Activated CD8-positive, alpha-beta T cell treated with anti-CD3 and anti-CD28 coated beads, Interleukin-2, amount 10 ng/mL, durations not matched to agents 7 days and 5 days (primary cell): ENCODE results near the gene CLNK. TPM values are rescaled to one million over a fixed set of nuclear protein-coding genes. Genes with fewer than 3 reads are reported as not detected.
A peak's percentile ranks its signal among the peaks of the same experiment; 100 is the strongest.

ENCODE experiments used
- ATAC-seq: fragments of 150-1000 bp; cut with Tn5 transposase; one replicate; pipeline ENCODE4 v1.10.0; 2021; ENCODE audit warnings: moderate library complexity
- CTCF ChIA-PET: fragments of 350-600 bp; sonication (Branson Sonifier 250); formaldehyde crosslinking; loops from one replicate; lab custom pipeline; 2021; ENCODE audit warnings: antibody characterized with exemption; lab: Charles Lee
- POLR2A ChIA-PET: fragments of 350-600 bp; sonication (Branson Sonifier 250); formaldehyde crosslinking; loops from one replicate; lab custom pipeline; 2021; ENCODE audit warnings: antibody characterized with exemption; lab: Charles Lee
- DNase-seq: peaks from one replicate; pipeline ENCODE4 v3.0.0-alpha.2; 2020
- H3K27ac Mint-ChIP-seq: one replicate; pipeline ENCODE4 v1.8.0; 2021; ENCODE audit warnings: mild to moderate bottlenecking, mixed read lengths
- H3K27me3 Mint-ChIP-seq: one replicate; pipeline ENCODE4 v1.8.0; 2021; ENCODE audit warnings: low read depth, mixed read lengths
- H3K36me3 Mint-ChIP-seq: one replicate; pipeline ENCODE4 v1.8.0; 2021; ENCODE audit warnings: low read depth, mixed read lengths
- H3K4me1 Mint-ChIP-seq: one replicate; pipeline ENCODE4 v1.8.0; 2021; ENCODE audit warnings: low read depth, mixed read lengths
- H3K4me3 Mint-ChIP-seq: one replicate; pipeline ENCODE4 v1.8.0; 2021; ENCODE audit warnings: mild to moderate bottlenecking, mixed read lengths
- H3K9me3 Mint-ChIP-seq: one replicate; pipeline ENCODE4 v1.8.0; 2022; ENCODE audit warnings: mixed read lengths; ENCODE audit not compliant: insufficient read depth
- total RNA-seq, 2 experiments: library from RNA; stranded (reverse); gene quantifications; one replicate each; pipeline ENCODE4 v1.2.3, GENCODE V29; 2021

CLNK gene
- total RNA-seq, 2 experiments from 2014 or later: not detected

- Mint-ChIP-seq H3K4me1 (no peaks in the 10 kb centered on the region), H3K36me3 (no peaks in the 10 kb centered on the region), H3K9me3 (no peaks in the 10 kb centered on the region), H3K27ac (no peak overlapping the region), H3K4me3 (no peak overlapping the region), H3K27me3 (peaks cover 12% of the 10 kb centered on the region)
- POLR2A ChIA-PET: no interaction called here
- CTCF ChIA-PET: interaction anchor here (1.1 to 1.8 kb wide), 2 partner anchors 11 to 16 kb away, joined by 3 to 7 read pairs; no protein-coding TSS in a partner anchor
- no peak for ATAC-seq
- no peak for DNase-seq
These were observed 119.3 kb downstream of the CLNK start for GRCh38 chr4:10565166-10565780.

DNA sequence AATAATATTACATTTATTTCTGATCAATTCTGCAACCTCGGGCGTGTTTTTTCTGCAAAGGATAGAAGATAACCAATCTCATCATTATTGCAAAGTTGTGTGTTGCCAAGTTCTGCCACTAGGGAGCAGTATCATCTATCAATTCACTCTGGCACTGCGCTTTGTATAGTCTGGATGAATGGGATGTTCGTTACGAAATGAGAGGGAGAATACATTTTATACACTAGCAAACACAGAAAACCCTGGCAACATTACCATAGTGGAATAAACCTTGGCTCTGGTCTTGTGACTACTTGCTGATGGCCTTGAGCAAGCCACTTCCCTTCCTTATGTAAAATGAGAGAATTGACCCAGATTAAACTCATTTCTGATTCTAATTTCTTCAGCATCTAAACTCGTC, 129.9 kb downstream of the CLNK start:
- DNase-seq (peak; percentile 64), ATAC-seq (peak; percentile 36)
- no peaks in the 10 kb centered on the region for H3K9me3 Mint-ChIP-seq
- peaks cover 16% of the 10 kb centered on the region for H3K27me3 Mint-ChIP-seq
- H3K27ac Mint-ChIP-seq: no peak overlapping the region
- CTCF ChIA-PET: interaction anchor here (0.7 to 1.6 kb wide), 10 partner anchors 10 to 869 kb away, joined by 3 to 6 read pairs (median 3); no protein-coding TSS in a partner anchor
- no peaks in the 10 kb centered on the region for H3K4me1 Mint-ChIP-seq
- no peak overlapping the region for H3K4me3 Mint-ChIP-seq
- POLR2A ChIA-PET: no interaction called here
- no peaks in the 10 kb centered on the region for H3K36me3 Mint-ChIP-seq

GRCh38 chr4:10554121-10554520, 130.4 kb downstream of the CLNK start:
- DNase-seq: no peak
- POLR2A ChIA-PET: no interaction called here
- CTCF ChIA-PET: interaction anchor here (0.7 to 1.8 kb wide), 5 partner anchors 12 to 870 kb away, joined by 3 to 4 read pairs (median 3); no protein-coding TSS in a partner anchor
- Mint-ChIP-seq H3K9me3 (no peaks in the 10 kb centered on the region), H3K36me3 (no peaks in the 10 kb centered on the region), H3K27me3 (peaks cover 16% of the 10 kb centered on the region), H3K4me1 (no peaks in the 10 kb centered on the region), H3K27ac (no peak overlapping the region), H3K4me3 (no peak overlapping the region)
- no peak for ATAC-seq

DNA sequence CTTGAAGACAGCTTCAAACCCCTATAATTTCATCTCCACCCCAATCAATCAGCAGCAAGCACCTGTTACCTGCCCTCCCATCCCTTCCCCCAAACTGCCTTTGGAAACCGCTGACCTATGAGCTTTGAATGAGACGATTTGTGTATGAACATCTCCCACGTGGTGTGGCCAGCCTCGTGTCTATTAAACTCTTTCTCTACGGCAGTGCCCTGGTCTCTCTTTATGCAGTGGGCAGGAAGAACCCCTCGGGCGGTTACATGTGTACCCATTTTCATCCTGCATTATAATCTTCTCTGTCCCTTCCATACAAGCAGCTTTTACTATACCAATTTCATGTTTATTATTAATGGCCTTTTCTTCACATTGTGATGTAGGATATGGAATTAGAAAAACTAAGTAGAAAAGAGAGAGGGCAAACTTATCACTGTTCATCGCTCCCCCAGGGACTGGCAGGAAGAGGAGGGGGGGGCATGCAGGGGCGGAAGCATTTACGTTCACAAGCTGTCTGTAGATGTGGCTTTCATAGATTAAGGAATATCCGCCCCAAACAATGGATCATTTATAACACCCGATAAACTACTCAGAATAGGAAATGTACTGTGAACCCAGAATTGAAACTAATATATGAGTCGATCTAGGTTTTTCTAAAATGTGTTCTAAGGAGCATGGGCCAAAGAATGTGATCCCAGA, 131.8 kb downstream of the CLNK start:
- Mint-ChIP-seq H3K36me3 (no peaks in the 10 kb centered on the region), H3K27me3 (peaks cover 21% of the 10 kb centered on the region), H3K9me3 (no peaks in the 10 kb centered on the region), H3K4me1 (peaks cover 12% of the 10 kb centered on the region), H3K4me3 (no peak overlapping the region), H3K27ac (no peak overlapping the region)
- ATAC-seq (no peak), DNase-seq (no peak)
- ChIA-PET POLR2A (no interaction called here), CTCF (interaction anchor here (1.1 to 2.0 kb wide), 5 partner anchors 14 to 393 kb away, joined by 4 to 5 read pairs (median 4); no protein-coding TSS in a partner anchor)

DNA sequence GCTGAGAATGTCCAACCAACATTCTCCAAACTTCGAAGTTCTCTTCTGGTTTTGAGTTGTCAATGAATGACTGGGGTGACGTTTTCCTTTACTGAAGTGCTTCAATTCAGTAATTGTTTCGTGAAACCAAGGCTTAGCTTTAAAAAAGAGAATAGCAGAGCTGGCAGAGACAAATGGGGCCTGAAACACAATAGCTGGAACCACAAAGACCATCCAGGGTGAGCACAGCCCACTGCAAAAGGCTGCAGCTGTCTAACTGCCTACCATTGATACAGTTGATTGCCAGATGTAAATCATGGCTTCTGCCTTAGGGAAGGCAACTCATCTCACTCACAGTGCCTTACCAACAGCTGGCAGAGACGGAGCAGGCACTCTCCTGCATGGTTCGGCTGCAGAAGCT, 148.7 kb downstream of the CLNK start:
- Mint-ChIP-seq H3K4me1 (no peaks in the 10 kb centered on the region), H3K36me3 (no peaks in the 10 kb centered on the region), H3K9me3 (no peaks in the 10 kb centered on the region), H3K27ac (no peak overlapping the region), H3K4me3 (no peak overlapping the region), H3K27me3 (peaks cover 14% of the 10 kb centered on the region)
- ChIA-PET POLR2A (no interaction called here), CTCF (interaction anchor here (0.9 to 5.3 kb wide), 4 partner anchors 9 to 377 kb away, joined by 3 to 51 read pairs (median 18); no protein-coding TSS in a partner anchor)
- ATAC-seq (no peak), DNase-seq (no peak)

DNA sequence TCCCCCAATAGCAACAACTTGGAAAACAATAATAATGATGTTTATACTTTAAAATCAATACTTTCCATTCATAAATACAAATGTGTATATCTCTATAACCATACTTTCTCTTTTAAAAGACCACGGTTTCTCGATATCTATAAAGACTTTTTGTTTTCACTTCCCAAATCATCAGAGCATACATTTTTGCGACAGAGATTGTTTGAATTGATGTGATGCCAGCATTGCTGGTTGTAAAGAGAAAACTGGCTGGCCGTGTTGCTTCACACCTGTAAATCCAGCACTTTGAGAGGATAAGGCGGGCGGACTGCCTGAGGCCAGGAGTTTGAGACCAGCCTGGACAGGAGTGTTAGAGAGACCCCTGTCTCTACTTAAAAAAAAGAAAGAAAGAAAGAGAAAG, 149.7 kb downstream of the CLNK start:
- Mint-ChIP-seq H3K9me3 (no peaks in the 10 kb centered on the region), H3K27ac (no peak overlapping the region), H3K27me3 (peaks cover 16% of the 10 kb centered on the region), H3K4me1 (no peaks in the 10 kb centered on the region), H3K36me3 (no peaks in the 10 kb centered on the region), H3K4me3 (no peak overlapping the region)
- DNase-seq (no peak), ATAC-seq (no peak)
- ChIA-PET POLR2A (no interaction called here), CTCF (interaction anchor here (1.3 to 5.3 kb wide), 2 partner anchors 74 to 370 kb away, joined by 4 to 31 read pairs; no protein-coding TSS in a partner anchor)

DNA sequence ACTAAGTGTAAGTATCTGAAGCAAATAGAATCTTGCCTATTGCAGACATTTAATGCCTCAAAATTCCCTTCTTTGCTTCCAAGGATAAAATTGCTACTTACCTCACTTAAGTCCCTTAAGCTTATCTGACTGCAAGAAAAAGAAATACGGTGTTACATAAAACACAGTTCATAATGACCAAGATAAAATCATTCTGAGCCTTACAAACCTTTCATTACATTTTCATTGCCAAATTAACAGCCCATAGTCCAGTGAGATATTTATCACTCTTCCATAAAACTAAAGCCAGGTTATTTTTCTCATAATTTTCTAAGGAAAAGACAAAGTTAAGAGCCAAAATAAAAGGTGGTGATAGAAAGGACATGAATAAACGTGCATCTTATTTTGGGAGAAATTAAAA, 152.4 kb downstream of the CLNK start:
- no peak overlapping the region for H3K27ac Mint-ChIP-seq
- H3K9me3 Mint-ChIP-seq: no peaks in the 10 kb centered on the region

DNA sequence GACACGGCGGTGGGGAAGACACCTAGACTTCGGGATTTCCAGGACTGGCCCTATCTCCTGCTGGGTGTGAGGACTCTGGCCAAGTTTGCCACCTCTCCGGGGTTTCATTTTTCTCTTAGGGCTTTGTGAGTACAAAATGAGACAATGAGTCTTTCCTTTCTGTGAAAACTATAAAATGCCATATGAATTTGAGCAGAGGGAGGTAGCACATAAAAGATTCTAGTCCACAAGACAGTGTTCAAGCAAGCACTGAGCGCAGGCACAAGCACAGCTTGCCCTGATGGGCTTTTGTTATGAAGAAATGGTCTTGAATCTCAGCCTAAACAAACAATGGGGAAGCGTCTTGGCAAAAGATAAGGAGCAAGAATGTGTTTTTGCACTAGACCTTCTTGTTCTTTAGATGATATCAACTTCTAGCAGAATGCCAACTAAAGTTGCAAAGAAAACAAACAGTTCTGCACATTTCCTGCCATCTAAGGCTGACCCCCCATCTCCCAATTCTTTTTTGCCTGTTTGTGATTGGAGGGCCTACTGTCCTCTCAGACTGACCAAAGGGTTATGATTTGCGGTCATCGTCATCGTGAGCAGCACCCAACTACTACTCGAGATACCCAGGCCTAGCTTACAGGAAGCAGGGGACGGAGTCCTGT, 154.3 kb downstream of the CLNK start:
- ChIA-PET POLR2A (no interaction called here), CTCF (no interaction called here)
- H3K4me3 Mint-ChIP-seq: no peak overlapping the region
- H3K9me3 Mint-ChIP-seq: no peaks in the 10 kb centered on the region
- H3K27me3 Mint-ChIP-seq: peaks cover 16% of the 10 kb centered on the region
- ATAC-seq (no peak), DNase-seq (no peak)
- H3K27ac Mint-ChIP-seq: no peak overlapping the region
- no peaks in the 10 kb centered on the region for H3K4me1 Mint-ChIP-seq
- H3K36me3 Mint-ChIP-seq: no peaks in the 10 kb centered on the region

More for the DNA sequence above, 152.4 kb downstream of the CLNK start:
- H3K4me3 Mint-ChIP-seq: no peak overlapping the region
- CTCF ChIA-PET: interaction anchor here (1.1 kb wide), 1 partner anchor 367 kb away, joined by 3 read pairs; no protein-coding TSS in a partner anchor
- ATAC-seq: no peak
- POLR2A ChIA-PET: no interaction called here
- H3K36me3 Mint-ChIP-seq: no peaks in the 10 kb centered on the region
- no peak for DNase-seq
- peaks cover 19% of the 10 kb centered on the region for H3K27me3 Mint-ChIP-seq
- no peaks in the 10 kb centered on the region for H3K4me1 Mint-ChIP-seq

DNA sequence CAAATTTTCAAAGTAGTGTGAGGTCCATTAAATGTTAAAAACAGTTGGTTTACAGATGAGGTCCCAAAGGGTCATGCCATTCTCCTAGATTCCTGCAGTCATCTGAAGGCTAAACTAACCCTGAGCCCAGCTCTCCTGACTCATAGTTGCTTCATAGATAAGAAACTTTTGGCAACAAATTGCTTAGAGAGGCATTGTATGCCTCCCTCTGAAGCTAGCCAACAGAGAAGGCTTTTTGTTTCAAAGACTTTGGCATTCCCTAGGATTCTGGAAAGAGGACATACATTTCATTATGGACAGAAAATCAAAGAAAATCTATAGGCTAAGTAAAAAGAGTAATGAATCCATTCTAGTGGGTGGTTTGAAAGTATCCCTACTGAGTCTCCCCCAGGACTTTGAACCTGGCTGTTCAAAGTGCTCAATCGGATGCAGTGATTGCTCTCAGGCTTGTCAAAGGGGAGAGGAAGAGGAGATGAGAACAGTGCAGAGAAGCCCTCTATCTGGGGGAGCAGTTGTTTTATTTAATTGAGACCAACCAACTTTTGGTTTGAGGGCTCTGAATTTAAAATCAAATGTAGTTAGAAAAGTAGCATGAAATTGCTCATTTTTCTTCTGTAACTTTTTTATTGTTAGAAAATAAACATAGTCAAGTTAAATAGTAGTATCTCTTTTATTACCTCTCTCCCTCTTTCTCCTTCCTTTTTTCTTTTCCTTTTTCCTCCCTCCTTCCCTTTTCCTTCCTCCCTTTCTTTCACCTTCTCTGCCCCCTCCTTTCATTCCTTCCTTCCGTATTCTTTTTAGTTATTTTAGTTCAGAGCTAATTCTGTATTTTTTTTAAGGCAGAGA, 155.1 kb downstream of the CLNK start:
- Mint-ChIP-seq H3K27ac (no peak overlapping the region), H3K27me3 (peaks cover 16% of the 10 kb centered on the region), H3K4me1 (no peaks in the 10 kb centered on the region), H3K9me3 (no peaks in the 10 kb centered on the region), H3K4me3 (no peak overlapping the region), H3K36me3 (no peaks in the 10 kb centered on the region)
- POLR2A ChIA-PET: no interaction called here
- no peak for DNase-seq
- no peak for ATAC-seq
- CTCF ChIA-PET: interaction anchor here (1.3 kb wide), 1 partner anchor 68 kb away, joined by 4 read pairs; no protein-coding TSS in a partner anchor

GRCh38 chr4:10527438-10527837, 157.1 kb downstream of the CLNK start:
- ChIA-PET POLR2A (no interaction called here), CTCF (interaction anchor here (1.0 to 1.2 kb wide), 2 partner anchors 11 to 362 kb away, joined by 3 to 5 read pairs; no protein-coding TSS in a partner anchor)
- Mint-ChIP-seq H3K36me3 (no peaks in the 10 kb centered on the region), H3K27me3 (peaks cover 9% of the 10 kb centered on the region), H3K4me3 (no peak overlapping the region), H3K4me1 (no peaks in the 10 kb centered on the region), H3K27ac (no peak overlapping the region), H3K9me3 (no peaks in the 10 kb centered on the region)
- DNase-seq (no peak), ATAC-seq (no peak)
